HG02623 (cell line): ENCODE results near the gene LRRC70.
"Not testable (repeated sequence)": the region's sequence is repeated elsewhere in the genome, so short reads cannot be mapped to it uniquely, and the experiment has no call there.

ENCODE experiments used
- ATAC-seq: cut with Tn5 transposase; IDR thresholded peaks from one replicate; pipeline ENCODE4 v1.9.1; 2021; ENCODE audit warnings: moderate library complexity; ENCODE audit not compliant: unreplicated experiment

LRRC70 gene

GRCh38 chr5:62600560-62601252 lies 22.1 kb downstream of the LRRC70 start:
- no peak for ATAC-seq

- ATAC-seq = no peak
Observed at GRCh38 chr5:62603934-62604333, 25.3 kb downstream of the LRRC70 start.

GRCh38 chr5:62605638-62606037 lies 27.0 kb downstream of the LRRC70 start:
- ATAC-seq = no peak

- no peak for ATAC-seq
Observed at GRCh38 chr5:62606878-62607277, 28.3 kb downstream of the LRRC70 start.

GRCh38 chr5:62607615-62608014 lies 29.0 kb downstream of the LRRC70 start:
- no peak for ATAC-seq

GRCh38 chr5:62608529-62609511 lies 30.2 kb downstream of the LRRC70 start:
- ATAC-seq = no peak

GRCh38 chr5:62614355-62614754 lies 35.7 kb downstream of the LRRC70 start:
- ATAC-seq = no peak

- no peak for ATAC-seq
Observed at GRCh38 chr5:62616615-62617277, 38.1 kb downstream of the LRRC70 start.

- ATAC-seq = no peak
Observed at GRCh38 chr5:62617943-62618342, 39.3 kb downstream of the LRRC70 start.

GRCh38 chr5:62620761-62621160 lies 42.1 kb downstream of the LRRC70 start:
- ATAC-seq = no peak

GRCh38 chr5:62621280-62621679 lies 42.7 kb downstream of the LRRC70 start:
- no peak for ATAC-seq

- ATAC-seq = no peak
Observed at GRCh38 chr5:62623271-62623670, 44.7 kb downstream of the LRRC70 start.

- not testable (repeated sequence) for ATAC-seq
Observed at GRCh38 chr5:62624436-62624835, 45.8 kb downstream of the LRRC70 start.

GRCh38 chr5:62626534-62626933 lies 47.9 kb downstream of the LRRC70 start:
- ATAC-seq = no peak

- no peak for ATAC-seq
Observed at GRCh38 chr5:62627121-62627520, 48.5 kb downstream of the LRRC70 start.

- no peak for ATAC-seq
Observed at GRCh38 chr5:62627901-62628300, 49.3 kb downstream of the LRRC70 start.
